GM18861 (cell line): ENCODE data around the gene GLIPR2.
"Not testable (repeated sequence)": the region's sequence is repeated elsewhere in the genome, so short reads cannot be mapped to it uniquely, and the experiment has no call there.

Experiments used
- ATAC-seq: cut with Tn5 transposase; IDR thresholded peaks from one replicate; pipeline ENCODE4 v1.9.1; 2021; ENCODE audit not compliant: unreplicated experiment

GLIPR2 gene

DNA sequence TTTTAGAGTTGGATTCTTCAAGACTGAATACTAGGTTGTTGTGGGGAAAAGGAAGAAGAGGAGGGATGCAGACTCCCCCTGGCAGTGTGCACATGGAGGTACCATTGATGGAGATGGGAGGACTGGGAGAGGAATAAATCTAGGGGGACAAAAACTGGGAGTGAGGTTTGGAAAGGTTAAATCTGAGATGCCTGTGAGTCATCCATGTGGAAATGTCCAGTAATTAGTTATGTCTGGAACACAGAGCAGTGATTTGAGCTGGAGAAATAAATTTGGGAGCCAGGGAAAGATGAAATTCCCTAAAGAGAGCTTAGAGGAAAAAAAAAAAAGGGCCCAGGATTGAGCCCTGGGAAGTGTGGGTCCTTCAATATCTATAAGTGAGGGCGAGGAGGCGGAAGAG, 24.7 kb downstream of the GLIPR2 start:
- no peak for ATAC-seq

- ATAC-seq, result no peak
These were observed 25.7 kb downstream of the GLIPR2 start for GRCh38 chr9:36162211-36162738.

DNA sequence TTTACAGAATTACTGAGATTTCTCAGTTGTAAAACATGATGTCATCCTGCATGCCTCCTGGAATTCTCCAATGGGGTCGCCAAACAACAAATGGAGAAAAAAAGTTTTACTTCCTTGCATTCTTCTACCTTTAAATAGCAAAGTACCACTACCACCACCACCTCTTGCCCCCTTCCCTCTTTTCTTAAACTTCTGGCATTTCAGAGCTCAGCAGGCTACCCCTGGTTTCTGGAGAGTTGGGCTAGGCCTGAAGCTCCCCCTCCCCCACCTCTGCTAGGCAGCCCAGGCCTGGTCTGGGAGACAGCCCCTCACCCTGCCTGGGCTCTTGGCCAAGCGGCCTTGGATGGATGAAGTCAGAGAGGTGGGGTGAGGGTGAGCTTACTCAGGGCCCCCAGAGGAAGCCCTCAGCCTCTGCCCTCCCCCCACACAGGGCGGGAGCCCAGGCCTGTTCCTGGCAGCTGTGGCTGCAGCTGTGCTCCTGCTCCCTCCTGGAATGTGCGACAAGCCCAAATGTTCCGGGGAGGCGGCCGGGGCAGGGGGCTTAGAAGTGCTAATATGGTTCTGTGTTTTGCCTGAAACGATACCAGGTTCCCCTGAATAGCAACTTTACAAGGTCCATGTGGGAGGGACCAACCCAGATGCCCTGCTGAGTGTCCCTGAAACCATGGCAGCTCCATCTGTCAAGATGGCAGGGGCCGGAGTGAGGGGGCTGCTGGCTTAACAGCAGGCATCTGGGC, 26.7 kb downstream of the GLIPR2 start:
- ATAC-seq, result no peak

GRCh38 chr9:36163786-36164170, 27.2 kb downstream of the GLIPR2 start:
- no peak for ATAC-seq

DNA sequence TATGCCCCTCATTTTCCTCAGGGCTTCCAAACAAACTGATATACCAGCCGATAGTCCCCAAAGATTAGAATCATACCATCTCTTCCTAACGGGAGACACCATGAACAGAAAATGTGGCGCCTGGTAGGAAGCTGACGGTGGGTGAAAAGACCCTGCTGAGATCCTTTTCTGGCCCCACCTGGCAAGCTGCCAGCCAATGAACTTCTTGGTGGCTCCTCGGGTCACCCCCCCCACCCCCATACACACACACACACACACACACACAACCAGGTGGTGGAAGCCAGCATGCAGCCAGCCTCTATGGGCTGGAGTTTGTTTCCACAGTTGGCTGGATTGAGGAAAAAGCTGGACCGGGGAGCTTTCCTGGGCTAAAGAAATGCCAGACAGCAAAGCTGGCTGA, 27.8 kb downstream of the GLIPR2 start:
- no peak for ATAC-seq

DNA sequence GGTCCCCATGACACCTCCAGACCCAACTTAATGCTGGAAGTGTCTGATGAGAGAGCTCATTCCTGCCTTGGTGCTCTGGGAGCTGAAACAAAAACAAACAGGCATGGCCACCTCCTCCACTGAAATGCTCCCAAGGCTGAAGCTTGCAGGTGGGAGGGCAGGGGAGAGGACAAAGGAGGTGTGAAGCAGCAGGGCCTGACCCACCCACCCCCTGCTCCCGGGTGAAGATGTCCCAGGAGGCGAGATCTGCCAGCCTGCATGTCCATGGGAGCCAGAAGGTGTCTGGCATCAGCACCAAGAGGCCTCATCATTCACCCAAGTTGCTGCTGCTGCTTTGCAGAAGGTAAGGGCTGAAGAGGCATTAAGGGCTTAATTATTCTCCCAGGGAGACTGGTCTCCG, 28.5 kb downstream of the GLIPR2 start:
- ATAC-seq, result no peak

GRCh38 chr9:36165826-36166167, 29.3 kb downstream of the GLIPR2 start:
- ATAC-seq, result no peak

DNA sequence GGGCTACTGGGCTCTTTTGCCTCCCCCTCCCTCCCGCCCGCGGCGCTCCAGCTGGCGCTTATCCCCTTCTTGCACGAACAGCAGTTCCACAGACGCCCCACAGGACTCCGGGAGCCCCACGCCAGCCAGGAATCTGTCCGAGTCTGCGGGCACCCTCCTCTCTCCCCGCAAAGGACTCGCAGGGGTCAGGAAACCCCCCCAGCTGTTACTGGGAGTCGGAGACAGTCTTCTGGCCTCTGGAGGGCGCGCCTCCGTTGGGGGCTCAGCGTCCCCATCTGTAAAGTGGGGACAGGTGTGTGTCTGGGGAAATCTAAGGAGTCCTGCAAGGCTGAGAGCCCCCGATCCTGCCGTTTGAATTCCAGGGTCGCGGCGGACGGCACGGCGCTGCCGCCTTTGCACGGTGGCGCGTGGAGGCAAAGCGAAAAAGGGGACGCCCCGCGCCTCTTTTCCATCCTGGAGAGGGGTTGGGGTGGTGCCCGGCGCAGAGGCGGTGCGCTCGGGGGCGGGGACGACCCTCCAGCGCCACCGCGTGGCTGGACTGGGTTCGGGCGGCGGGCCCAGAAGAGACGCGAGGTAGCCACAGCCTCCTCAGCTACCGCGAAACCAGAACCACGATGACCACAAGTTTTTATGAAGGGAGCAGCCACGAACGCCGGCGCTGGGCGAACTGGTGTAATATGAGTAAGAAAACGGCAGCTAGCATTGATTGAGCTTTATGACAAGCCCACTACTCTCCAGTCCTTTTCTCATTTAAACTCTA, 29.8 kb downstream of the GLIPR2 start:
- peak; percentile 67 for ATAC-seq

- no peak for ATAC-seq
These were observed 32.6 kb downstream of the GLIPR2 start, which contains the start of gene CCIN for GRCh38 chr9:36169166-36169565. CCIN (plus strand) TSS chr9:36169388; CDS start chr9:36169503, 115 bp downstream.

DNA sequence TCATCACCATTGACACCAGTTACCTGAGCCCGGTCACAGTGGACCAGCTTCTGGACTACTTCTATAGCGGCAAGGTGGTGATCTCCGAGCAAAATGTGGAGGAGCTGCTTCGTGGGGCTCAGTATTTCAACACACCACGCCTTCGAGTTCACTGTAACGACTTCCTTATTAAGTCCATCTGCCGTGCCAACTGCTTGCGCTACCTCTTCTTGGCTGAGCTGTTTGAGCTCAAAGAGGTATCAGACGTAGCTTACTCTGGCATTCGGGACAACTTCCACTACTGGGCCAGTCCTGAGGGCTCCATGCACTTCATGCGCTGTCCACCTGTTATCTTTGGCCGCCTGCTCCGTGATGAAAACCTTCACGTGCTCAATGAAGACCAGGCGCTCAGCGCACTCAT, 33.2 kb downstream of the GLIPR2 start:
- no peak for ATAC-seq

- ATAC-seq, result no peak
These were observed 34.0 kb downstream of the GLIPR2 start for GRCh38 chr9:36170531-36170930.

DNA sequence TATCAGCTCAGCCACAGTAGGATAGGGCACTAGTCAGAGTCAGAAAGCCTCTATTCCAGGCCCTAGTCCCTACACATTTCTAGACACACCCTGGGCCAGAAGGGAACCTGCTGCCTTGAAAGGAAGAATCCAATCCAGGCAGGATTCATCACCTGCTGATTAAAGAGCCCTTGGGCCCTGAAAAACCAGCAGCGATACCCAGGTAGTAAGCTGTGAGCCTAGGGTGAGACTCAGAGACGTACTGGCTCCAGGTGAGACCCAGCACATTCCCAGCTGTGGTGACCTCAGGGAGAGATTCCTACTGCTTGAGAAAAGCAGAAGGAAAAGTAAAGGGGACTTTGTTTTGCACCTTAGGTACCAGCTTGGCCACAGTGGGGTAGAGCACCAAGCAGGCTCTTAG, 37.3 kb downstream of the GLIPR2 start:
- no peak for ATAC-seq

GRCh38 chr9:36174271-36174670, 37.7 kb downstream of the GLIPR2 start:
- ATAC-seq, result no peak

- ATAC-seq, result no peak
These were observed 38.2 kb downstream of the GLIPR2 start for GRCh38 chr9:36174731-36175130.

GRCh38 chr9:36175209-36175608, 38.7 kb downstream of the GLIPR2 start:
- not testable (repeated sequence) for ATAC-seq

- ATAC-seq, result not testable (repeated sequence)
These were observed 40.0 kb downstream of the GLIPR2 start for GRCh38 chr9:36176496-36176895.

DNA sequence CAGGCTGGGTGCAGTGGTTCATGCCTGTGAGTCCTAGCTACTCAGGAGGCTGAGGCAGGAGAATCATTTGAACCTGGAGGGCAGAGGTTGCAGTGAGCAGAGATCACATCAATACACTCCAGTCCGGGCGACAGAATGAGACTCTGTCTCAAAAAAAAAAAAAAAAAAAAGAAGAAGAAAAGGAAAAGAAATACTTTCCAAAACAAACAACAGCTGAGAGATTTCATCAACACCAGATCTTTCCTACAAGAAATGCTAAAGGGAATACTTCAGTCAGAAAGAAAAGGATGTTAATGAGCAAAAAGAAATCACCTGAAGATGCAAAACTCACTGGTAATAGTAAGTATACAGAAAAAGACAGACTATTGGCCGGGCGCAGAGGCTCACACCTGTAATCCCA, 41.0 kb downstream of the GLIPR2 start:
- ATAC-seq, result no peak

DNA sequence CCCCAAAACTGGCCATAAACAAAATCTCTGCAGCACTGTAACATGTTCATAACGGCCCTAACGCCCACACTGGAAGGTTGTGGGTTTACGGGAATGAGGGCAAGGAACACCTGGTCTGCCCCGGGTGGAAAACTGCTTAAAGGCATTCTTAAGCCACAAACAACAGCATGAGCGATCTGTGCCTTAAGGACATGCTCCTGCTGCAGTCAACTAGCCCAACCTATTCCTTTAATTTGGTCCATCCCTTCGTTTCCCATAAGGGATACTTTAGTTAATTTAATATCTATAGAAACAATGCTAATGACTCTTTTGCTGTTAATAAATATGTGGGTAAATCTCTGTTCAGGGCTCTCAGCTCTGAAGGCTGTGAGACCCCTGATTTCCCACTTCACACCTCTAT, 43.7 kb downstream of the GLIPR2 start:
- not testable (repeated sequence) for ATAC-seq

- ATAC-seq, result no peak
These were observed 50.9 kb downstream of the GLIPR2 start for GRCh38 chr9:36187414-36187813.

- no peak for ATAC-seq
These were observed 51.7 kb downstream of the GLIPR2 start for GRCh38 chr9:36188212-36188611.

- no peak for ATAC-seq
These were observed 53.4 kb downstream of the GLIPR2 start for GRCh38 chr9:36189976-36190375.
